ENCODE measurements around the gene C17orf100.

- TF ChIP-seq, protein P1, sequence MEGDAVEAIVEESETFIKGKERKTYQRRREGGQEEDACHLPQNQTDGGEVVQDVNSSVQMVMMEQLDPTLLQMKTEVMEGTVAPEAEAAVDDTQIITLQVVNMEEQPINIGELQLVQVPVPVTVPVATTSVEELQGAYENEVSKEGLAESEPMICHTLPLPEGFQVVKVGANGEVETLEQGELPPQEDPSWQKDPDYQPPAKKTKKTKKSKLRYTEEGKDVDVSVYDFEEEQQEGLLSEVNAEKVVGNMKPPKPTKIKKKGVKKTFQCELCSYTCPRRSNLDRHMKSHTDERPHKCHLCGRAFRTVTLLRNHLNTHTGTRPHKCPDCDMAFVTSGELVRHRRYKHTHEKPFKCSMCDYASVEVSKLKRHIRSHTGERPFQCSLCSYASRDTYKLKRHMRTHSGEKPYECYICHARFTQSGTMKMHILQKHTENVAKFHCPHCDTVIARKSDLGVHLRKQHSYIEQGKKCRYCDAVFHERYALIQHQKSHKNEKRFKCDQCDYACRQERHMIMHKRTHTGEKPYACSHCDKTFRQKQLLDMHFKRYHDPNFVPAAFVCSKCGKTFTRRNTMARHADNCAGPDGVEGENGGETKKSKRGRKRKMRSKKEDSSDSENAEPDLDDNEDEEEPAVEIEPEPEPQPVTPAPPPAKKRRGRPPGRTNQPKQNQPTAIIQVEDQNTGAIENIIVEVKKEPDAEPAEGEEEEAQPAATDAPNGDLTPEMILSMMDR (conservative IDR thresholded peaks at IDR 0.05 in 1 of 2, IDR thresholded peaks at IDR 0.05 in 1 of 2; ENCODE audit: low read depth in 1 of 2, low read length in 2 of 2) = no peak
- TF ChIP-seq EZH2 (IDR thresholded peaks at IDR 0.05; ENCODE audit: low read length, missing control alignments) = no peak
Measured at GRCh38 chr17:6677946-6678345, 26.4 kb downstream of the C17orf100 start.
